HG02938 (cell line): ENCODE data around the gene DNAJC18.
"Not testable (repeated sequence)": the region's sequence is repeated elsewhere in the genome, so short reads cannot be mapped to it uniquely, and the experiment has no call there.

ENCODE experiments used
- ATAC-seq: cut with Tn5 transposase; IDR thresholded peaks from one replicate; pipeline ENCODE4 v1.9.1; 2021; ENCODE audit warnings: mild to moderate bottlenecking, moderate library complexity; ENCODE audit not compliant: unreplicated experiment

DNAJC18 gene

DNA sequence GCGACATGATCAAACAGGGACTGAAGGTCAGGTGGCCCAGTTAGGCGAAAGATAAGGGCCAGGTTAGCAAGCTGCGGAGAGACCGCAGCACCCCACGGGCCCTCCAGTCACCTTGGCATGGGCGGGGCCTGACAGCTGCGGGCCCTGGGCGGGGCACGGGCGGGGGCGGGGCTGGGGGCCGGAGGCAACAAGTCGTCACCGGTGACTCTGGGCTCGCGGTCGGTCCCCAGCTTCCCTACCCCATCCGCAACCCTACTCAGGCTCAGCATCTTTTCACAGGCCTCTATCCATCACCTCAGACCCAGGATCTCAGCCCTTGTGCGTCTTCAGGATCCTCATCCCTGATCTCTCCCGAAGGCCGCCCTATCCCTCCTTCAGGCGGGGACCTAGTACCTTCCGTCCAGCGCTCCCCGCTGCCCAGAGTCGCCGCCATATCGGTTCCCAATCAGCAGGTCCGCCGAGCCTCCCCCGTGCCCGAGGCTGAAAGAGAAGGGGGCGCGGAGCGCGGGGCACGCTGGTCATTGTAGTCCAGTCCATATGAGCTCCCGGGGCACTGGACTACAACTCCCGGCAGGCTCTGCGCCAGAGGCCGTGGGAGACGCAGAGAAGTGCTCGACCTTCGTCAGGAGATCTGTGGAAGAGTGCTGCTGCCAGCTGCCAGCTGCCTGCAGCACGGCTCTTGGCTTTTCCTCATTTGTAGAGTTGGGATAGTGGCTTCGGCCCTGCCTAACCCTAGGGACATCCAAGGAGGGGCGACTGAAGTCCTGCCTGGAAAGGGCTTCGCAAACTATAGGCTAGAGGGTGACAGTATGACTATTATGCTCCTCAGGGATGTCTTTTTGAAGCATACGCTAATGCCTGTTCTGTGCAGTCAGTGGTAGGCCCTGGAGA lies at the start of gene DNAJC18:
Gene DNAJC18, minus strand, starts transcription at position 513 of the 891 bp plus-strand sequence. Its CDS starts 80 bp downstream, at position 433.
- ATAC-seq = peak; percentile 79

DNA sequence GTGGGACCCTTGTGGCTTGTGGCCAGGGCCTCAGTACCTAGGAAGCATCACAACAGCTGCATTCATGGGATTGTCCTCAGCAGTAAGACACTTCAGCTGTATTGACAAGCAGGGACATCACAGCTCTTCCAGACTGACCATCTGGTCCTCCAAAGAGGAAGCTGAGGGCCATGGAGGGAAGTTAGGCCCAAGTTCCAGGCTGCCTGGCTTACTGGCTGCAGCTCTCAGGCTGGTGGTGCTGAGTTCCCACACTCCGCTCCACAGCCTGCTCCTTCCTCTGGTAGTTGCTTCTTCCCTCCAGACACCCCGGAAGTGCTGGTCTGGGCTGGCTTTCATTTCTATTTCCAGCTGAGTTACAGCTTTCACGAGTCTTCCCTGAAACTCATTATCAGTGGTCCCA lies 48.9 kb upstream of the DNAJC18 start:
- no peak for ATAC-seq

DNA sequence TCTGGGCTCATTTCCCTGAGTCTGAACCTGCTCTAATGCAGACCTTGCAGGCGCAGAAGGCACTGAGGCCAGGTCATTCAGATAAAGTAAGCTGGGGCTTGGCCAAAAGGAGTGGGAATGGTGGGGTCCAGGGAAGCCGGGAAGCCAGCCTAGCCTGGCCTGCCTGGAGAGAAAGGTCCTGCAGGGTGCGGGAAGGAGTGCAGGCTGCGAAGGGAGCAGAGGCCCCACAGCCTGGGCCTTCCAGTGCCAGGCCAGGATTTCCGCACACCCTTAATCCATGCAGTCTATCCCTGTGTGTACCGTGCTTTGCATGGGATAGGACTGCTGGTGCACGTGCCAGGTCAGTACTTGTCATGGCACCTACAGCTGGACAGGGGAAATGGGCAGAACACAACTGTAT lies 46.9 kb upstream of the DNAJC18 start:
- ATAC-seq = no peak

DNA sequence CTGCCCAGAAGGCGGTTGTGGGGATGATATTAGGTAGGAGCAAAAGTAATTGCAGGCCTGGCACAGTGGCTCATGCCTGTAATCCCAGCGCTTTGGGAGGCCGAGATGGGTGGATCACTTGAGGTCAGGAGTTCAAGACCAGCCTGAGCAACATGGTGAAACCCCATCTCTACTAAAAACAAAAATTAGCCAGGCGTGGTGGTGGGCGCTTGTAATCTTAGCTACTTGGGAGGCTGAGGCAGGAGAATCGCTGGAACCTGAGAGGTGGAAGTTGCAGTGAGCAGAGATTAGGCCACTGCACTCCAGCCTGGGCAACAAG lies 43.5 kb upstream of the DNAJC18 start:
- not testable (repeated sequence) for ATAC-seq

DNA sequence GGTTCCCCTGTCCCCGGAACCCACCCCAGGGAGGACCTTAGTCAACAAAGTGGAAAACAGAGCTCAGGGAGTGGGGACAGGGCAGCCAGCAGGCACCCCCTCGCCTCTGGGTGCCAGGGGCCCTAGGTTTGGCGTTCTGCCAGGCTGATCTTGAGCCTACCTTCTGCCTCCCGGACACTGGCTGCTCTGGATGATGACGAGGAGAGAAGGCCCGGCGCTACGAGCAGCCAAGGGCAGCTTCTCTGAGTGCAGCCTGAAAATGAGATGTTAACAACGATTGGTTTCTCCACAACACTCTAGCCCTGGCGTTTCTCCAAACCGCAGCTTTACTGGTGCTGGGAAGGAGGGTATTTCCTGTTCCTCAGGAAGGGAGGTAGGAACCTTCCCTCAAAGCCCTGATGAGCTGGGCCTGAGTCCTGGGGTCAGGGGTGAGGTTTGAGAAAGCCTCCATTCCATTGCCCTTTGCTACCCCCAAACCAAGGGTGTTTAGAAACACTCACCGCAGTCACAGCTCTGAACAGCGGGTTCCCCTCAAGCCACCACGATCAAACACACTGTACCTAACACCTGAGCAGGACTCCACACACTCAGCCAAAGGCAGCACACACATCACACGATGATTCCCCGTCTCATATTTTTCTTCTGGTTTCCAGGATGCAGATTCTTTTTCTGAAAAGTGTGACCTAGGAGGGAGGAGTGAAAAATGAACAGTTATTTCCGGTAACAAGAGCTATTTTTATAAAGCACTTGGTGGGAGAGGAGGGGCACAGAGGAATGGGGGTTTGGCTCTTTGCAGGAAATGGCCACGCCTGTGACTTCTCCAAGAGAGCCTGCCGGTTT lies 42.9 kb upstream of the DNAJC18 start, which contains the start of gene STING1:
Gene STING1, minus strand, starts transcription at position 709 of the 840 bp plus-strand sequence. CDS start 1,054 bp downstream, outside the sequence.
- no peak for ATAC-seq

DNA sequence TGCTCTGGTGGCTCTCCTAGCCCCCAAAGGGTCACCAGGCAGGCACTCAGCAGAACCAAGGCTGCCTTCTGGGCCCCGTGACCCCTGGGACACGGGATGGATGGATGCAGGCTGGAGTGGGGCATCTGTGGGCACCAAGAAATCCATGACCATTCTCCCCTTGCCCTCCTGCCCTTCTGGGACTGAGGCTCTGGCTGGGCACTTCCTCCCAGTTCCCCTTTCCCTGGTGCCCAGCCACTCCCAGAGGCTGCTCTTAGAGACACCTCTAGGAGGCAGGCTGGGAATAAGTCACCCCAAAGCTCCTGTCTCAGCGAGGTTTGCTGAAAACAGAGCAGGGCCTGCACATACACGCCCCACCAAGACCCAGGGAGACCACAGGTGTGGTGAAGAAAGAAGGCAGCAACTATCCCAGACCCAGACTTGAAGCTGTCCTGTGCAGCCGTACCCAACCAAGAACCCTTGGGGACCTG lies 42.3 kb upstream of the DNAJC18 start:
- ATAC-seq = no peak

DNA sequence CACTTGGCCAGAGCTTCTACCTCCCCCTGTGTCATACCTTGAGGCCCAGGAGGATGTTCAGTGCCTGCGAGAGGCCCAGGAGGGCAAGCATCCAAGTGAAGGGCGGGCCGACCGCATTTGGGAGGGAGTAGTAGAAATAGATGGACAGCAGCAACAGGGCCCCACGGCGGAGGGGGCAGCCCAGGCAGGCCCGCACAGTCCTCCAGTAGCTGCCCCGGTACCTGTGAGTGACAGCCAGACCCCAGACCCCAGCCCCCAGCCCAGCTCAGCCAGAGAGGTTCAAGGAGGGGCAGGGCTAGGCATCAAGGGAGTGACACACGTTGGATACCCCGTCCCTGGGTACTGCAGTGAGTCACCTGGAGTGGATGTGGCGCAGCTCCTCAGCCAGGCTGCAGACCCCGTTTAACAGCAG lies 41.8 kb upstream of the DNAJC18 start:
- ATAC-seq = no peak

DNA sequence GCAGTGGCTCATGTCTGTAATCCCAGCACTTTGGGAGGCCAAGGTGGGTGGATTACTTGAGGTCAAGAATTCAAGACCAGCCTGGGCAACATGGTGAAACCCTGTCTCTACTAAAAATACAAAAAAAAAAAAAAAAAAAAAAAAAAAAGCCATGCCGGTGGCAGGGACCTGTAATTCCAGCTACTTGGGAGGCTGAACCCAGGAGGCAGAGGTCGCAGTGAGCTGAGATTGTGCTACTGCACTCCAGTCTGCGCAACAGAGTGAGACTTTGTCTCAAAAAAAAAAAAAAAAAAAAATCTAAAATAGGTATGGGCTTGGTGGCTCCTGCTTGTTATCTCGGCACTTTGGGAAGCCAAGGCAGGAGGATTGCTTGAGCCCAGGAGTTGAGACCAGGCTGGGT lies 40.4 kb upstream of the DNAJC18 start:
- not testable (repeated sequence) for ATAC-seq

DNA sequence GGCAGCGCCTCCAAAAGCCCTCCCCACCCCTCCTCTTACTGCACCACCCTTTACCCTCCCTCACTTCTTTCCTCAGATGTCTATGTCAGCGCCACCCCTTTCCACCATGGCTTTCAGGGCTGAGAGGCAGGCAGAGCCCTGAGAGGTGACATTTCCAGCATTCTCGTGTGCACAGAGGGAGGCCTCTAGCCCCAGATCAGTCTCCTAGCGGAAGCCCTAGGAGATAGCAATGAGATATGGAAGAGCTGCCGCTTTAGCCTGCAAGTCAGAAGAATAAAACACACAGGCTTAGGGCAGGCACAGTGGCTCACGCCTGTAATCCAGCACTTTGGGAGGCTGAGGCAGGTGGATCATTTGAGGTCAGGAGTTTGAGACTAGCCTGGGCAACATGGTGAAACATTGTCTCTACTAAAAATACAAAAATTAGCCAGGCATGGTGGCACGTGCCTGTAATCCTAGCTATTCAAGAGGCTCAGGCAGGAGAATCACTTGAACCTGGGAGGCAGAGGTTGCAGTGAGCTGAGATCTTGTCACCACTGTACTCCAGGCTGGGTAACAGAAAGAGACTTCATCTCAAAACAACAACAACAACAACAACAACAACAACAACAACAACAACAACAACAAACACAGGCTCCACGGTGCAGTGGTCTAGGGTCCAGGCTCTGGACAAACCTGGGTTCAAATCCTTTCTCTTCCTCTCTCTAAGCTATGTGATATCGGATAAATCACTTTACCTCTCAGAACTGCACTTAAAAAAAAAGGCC lies 39.5 kb upstream of the DNAJC18 start:
- not testable (repeated sequence) for ATAC-seq

DNA sequence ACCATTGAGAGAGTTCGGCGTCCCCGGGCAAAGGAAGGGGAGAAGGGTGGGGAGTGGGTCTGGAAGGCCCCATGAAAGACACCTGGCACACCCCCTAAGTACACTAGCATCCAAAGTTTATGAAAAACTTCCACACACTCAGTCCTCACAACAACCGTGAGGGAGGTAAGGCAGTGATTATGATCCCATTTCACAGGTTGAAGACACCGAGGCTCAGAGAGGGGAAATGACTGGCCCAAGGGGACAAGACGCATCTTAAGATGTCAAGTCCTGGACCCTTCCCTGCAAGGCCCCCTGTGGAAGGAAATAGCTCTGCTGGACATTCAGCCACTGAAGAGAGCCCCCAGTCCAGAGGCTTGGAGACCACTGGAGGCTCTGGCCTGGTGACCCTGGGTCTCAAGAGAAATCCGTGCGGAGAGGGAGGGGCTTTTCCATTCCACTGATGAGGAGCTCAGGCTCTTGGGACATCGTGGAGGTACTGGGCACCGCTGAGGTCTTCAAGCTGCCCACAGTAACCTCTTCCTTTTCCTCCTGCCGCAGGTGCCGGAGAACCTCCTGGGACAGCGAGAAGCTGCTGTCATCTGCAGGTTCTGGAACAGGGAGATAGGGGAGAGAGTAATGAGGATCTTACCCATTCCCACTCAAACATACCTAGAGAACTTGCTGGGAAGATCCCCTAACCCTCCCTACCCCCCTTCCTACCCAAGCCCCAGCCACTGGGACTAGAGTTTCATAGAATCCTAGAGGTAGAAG lies 36.7 kb upstream of the DNAJC18 start:
- ATAC-seq = no peak

DNA sequence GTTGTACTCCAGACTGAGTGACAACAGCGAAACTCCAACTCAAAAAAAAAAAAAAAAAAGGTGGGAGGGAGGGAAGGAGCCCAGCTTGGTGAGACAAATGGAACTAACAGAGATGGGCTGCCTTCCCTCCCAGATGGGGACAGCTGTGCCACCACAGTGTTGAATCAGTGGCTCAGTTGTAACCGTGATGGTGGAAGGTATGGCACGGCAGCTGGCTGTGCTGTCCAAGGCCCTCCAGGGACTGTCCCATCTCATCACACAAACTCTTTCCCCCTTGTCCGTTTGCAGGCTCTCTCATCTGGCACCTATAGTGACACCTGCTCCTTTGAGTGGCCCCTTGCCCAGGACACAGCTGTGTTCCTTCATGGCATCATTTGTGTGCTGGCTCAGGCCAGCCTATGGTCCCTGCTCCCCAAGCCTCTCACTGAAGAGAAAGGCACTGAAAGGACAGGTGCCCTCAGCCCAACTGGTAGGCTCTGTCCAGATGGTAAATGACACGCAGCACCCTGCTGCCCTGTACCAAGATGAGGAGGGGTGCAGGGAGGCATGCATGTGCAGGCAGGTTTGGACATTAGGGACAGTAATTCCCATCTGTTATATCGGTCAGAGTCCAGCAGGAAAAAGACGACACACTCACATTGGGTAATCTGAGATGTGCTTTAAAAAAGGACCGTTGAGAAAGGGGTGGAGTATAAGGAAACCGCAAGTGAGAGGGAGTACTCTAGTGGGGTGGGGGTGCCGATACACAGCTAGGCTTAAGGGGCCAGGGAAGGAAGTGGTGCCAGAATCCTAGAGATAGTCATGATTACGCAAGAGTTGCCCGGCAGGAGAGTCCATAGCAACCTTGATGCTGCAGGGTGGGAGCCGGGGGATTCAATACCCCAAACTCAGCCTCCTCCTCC lies 35.8 kb upstream of the DNAJC18 start:
- no peak for ATAC-seq

DNA sequence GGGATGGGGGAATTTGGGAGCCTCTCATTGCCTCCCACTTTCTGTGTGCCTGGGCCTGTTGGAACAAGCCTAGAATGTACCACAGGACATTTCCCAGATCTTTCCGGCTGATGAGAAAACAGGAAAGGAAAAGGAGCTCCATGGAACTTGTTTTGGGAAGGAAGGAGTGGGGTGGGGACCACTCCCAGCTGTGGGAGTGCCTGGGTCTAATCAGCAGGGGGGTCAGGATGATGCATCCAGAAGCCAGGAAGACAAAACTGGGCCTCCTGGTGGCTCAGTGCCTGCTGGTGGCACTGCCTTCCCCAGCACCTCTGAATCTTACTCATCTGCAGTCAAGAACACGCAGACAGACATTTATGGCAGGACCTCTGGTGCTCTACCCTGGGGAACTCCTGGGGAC lies 34.2 kb upstream of the DNAJC18 start:
- no peak for ATAC-seq

DNA sequence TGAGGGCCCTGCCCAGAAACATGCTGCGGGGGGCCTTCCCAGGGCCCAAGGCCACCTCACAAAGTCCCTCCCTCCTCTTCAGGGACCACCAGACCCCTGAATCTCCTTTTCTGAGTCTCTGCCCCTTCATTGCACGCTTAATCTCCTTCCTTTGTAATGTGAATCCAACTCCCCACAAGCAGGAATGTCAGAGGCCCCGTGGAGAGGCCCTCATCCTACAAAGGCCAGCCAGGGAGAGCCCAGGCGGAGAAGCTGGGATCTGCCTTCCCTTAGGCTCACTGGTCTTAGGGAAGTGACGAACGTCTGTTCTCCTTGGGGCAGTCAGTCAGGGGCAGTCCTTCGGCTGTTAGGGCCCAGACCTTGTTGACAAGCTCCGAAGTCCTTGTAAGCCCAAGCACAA lies 33.8 kb upstream of the DNAJC18 start:
- no peak for ATAC-seq

DNA sequence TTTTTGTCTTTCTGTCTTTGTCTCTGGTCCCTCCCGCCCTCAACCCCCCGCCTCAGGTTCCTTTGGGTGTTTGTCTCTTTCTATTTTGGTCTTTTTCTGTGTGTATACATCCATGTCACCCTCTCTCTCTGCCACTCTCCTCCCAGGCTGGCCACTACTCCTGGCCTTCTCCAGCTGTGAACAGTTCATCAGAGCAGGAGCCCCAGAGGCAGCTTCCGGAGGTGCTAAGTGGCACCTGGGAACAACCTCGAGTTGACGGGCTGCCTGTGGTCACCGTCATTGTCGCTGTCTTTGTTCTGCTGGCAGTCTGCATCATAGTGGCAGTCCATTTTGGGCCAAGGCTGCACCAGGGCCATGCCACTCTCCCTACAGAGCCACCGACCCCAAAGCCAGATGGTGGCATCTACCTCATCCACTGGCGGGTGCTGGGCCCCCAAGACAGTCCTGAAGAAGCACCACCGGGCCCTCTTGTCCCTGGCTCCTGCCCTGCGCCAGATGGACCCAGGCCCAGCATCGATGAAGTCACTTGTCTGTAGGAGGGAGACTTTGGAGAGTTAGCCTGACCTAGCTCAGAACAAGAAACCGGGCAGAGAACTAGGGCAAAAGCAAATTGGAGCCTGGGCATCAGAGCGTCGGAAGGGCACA lies 33.2 kb upstream of the DNAJC18 start:
- ATAC-seq = no peak

DNA sequence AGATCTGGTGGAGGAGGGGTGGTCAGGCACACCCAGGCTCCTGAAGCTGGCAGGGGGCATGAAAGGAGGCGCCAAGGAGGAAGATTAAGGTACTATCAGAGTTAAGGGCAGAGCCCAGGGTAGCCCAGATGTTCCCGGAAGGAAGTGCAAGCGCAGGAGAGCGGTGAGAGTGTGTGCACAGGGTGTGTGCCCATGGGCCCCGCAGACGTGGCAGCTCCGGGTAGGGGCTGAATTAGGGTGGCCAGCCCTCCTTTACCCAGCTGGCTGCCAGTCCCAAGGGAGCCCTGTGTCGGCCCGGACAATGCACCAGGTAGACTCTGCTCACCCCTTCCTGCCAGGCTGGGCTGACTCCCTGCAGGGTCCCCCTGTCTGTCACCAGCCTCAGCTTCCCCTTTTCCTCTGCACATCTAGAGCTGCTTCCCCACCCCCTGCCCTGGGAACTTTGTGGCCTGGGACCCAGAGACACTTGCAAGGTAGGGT lies 31.5 kb upstream of the DNAJC18 start, which contains the start of gene SMIM33:
Gene SMIM33, plus strand, starts transcription at position 184 of the 480 bp plus-strand sequence. Its CDS starts 118 bp downstream, at position 302.
- ATAC-seq = no peak

DNA sequence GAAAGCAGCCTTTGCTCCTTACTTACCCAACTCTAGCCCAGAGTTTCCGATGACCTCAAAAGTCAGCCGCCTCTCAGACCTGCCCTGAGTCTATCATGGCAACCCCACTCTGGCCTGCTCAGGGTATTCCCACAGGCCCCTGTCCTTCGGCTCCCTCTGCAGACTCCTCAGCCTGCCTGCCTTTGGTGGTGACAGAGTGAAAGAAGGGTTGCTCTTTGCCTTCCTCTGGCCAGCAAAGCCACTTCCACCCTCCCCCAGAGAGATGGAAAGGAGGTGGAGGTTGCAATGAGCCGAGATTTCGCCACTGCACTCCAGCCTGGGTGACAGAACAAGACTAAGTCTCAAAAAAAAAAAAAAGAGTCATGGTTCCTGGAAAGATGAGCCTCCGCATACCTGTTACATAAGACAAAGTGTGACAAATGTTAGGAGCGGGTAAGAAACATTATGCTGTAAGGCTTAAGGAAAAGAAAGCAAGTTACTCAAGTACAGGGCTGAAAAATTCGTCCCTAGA lies 29.2 kb upstream of the DNAJC18 start:
- ATAC-seq = no peak

DNA sequence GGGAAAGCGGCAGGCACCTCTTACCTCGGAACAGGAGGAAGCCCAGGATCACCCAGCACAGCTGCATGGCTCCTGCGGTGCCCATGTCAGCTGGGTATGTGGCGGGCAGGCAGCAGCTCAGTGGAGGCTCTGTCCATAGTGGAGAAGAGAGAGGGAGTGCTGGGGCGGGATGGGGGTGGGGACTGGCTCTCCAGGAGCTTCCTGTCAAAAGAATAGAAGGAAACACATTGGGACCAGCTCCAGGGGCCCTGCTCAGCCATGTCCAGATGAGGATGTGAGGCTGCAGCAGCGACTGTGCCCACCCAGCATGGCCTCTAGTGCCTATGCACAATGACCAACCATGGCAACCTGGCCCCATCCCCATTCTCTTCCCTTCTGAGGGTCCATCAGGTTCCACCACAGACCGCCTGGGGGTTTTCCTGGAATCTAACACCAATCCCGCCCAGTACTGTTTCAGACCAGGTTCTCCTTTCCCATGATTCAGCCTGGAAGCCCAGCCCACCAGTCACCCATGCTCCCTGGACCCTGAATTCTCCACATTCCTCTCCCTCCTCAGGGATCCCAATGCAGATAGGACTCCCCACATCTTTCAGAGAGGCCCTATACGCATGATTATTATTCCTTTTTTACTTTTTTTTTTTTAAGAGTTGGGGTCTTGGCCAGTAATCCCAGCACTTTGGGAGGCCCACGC lies 23.4 kb upstream of the DNAJC18 start, which contains the start of gene ECSCR:
Gene ECSCR, minus strand, starts transcription at position 158 of the 691 bp plus-strand sequence. Its CDS starts 73 bp downstream, at position 85.
- no peak for ATAC-seq
